Measurements from ENCODE around the gene NRL. TPM values are rescaled to one million over a fixed set of nuclear protein-coding genes. Genes with fewer than 3 reads are reported as not detected.

Gene NRL
- polyA plus RNA-seq, 10 donors = 0.98 to 1.6 (median 1.2) TPM

- no peak for DNase-seq
These were observed 14.4 kb downstream of the NRL start for GRCh38 chr14:24100197-24100981.

DNA sequence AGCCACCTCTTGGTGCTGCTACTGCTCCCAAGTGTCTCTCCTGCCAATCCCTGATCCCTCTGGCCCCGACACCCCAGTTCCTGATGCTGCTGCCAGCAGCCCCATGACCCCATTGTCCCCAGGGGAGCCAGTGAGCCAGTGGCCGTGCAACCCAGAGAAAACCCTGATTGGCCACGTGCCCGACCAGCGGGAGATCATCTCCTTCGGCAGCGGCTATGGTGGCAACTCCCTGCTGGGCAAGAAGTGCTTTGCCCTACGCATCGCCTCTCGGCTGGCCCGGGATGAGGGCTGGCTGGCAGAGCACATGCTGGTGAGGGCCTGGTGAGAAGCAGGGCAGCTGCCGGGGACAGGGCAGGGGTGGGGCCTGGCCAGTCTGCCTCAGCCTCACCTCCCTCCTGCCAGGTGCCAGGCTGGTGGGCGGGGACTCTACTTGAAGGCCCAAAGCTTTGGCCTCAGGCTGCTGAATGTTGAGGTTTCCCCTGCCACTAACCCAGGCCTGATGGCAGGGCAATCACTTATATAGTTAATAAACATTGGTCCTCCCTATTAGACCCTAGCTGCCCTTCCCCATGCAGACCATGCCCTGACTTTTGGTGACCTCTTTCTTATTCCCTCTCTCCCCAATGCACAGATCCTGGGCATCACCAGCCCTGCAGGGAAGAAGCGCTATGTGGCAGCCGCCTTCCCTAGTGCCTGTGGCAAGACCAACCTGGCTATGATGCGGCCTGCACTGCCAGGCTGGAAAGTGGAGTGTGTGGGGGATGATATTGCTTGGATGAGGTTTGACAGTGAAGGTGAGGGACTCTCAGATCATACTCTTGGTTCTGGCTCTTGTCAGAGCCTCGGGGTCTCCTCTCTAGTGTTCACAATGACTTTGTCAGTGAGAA lies 15.6 kb downstream of the NRL start:
- no peak for DNase-seq

- no peak for DNase-seq
These were observed 16.4 kb downstream of the NRL start for GRCh38 chr14:24098229-24098926.

DNA sequence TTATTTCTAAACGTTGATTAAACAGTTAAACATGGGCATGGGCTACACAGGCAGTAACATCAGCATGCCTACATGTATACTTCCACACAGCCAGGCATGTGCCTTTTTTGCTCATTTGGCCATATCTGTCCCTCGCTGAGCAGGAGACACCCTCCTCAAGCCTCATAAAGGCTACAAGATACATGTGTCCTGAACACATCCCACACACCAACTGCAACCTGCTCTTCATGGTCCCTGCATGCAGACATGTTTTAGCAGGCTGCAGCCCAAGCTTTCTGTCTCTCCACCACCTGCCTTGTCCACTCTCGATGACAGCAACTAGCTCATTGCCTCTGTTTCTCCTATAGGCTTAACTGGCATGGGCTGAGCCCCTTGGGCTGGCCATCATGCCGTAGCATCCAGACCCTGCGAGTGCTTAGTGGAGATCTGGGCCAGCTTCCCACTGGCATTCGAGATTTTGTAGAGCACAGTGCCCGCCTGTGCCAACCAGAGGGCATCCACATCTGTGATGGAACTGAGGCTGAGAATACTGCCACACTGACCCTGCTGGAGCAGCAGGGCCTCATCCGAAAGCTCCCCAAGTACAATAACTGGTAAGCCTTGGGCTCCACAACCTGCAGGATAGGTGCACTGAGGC lies 18.1 kb downstream of the NRL start:
- DNase-seq = no peak

GRCh38 chr14:24095271-24096068 lies 19.3 kb downstream of the NRL start:
- DNase-seq = peak in 1 of 3 donors; percentile 33

DNA sequence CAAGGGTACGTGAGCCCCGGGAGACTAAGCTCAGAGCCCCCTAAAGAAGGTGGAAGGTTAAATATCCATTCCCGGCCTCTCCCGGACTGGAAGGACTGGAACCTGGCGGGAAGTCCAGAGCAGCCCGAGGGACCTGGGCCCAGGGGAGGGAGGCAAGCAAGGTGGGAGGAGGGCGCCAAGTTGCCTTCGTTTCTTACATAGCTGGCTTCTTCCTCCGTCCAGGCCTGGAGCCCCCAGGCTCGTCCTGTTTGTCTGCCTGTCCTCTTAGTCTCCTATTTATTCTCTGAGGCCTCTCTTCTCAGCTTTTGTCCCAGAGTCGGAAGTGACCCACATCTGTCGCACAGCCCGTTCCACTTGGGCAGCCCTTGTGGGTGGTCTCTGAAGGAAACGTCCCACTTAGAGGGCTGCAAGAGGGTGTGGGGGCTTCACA lies 19.9 kb downstream of the NRL start:
- peak in 1 of 3 donors; percentile 42 for DNase-seq

- DNase-seq = peak; percentile 66 to 93 (median 86)
These were observed 20.6 kb downstream of the NRL start, which contains the start of gene PCK2 for GRCh38 chr14:24093901-24094840. Gene PCK2 (plus strand): TSS chr14:24094311. CDS start chr14:24094406, 95 bp downstream.

DNA sequence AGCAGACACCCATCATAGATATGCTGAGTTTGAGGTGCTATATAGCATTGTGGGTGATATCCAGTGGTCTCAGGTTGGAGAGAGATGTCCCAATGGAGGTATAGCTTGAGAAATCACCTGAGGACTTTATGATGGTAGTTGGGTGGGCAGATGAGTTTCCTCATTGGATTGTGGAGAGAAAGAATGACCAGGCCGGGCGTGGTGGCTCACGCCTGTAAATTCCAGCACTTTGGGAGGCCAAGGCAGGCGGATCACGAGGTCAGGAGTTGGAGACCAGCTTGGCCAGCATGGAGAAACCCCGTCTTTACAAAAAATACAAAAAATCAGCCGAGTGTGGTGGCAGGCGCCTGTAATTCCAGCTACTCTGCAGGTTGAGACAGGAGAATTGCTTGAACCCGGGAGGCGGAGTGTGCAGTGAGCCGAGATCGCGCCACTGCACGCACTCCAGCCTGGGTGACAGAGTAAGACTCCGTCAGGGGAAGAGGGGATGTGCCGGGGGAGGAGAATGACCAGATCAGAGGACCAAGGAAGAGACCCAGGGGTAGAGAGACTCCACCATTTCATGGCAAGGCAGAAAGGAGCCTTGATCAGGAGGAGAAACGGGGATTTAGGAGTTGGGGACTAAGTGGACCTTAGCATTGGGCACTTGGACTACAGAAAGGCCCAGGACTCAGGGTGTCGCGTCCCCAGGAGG lies 21.4 kb downstream of the NRL start:
- no peak for DNase-seq

DNA sequence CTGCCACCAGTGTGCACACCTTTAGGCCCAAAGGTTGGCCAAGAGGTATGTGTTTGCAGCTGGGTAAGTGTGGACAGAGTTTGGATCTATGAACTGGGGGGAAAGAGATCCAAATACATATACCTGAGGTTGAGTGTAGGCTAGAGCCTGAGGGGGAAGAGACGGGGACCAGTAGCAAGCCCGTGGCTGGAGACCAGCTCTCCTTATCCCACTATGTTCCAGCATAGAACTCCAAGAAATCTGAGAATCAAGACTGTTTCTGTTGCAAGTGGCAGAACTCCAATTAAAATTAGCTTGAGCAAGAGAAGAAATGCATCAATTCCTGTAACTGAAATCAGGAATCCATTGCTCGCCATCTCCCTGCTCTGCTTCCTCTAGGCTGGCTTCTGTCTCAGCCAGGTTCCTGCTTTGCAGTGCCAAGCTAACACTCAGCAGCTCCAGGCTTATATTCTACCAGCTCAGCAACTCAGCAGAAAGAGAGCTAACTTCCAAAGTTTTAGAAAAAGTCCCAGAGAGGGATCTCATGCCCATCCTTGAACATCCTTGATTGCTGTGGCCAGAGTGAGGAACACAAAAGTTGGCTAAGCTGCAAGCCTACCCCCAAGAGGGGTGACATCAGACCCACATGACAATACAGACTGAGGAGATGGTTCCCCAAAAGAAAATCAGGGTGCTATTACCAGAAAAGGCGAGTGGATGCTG lies 22.1 kb downstream of the NRL start:
- no peak for DNase-seq

- no peak for DNase-seq
These were observed 22.6 kb downstream of the NRL start for GRCh38 chr14:24092110-24092504.

- DNase-seq = no peak
These were observed 24.9 kb downstream of the NRL start for GRCh38 chr14:24089890-24090289.

- DNase-seq = no peak
These were observed 26.7 kb downstream of the NRL start for GRCh38 chr14:24088095-24088494.

GRCh38 chr14:24087004-24087403 lies 27.7 kb downstream of the NRL start:
- DNase-seq = no peak

DNA sequence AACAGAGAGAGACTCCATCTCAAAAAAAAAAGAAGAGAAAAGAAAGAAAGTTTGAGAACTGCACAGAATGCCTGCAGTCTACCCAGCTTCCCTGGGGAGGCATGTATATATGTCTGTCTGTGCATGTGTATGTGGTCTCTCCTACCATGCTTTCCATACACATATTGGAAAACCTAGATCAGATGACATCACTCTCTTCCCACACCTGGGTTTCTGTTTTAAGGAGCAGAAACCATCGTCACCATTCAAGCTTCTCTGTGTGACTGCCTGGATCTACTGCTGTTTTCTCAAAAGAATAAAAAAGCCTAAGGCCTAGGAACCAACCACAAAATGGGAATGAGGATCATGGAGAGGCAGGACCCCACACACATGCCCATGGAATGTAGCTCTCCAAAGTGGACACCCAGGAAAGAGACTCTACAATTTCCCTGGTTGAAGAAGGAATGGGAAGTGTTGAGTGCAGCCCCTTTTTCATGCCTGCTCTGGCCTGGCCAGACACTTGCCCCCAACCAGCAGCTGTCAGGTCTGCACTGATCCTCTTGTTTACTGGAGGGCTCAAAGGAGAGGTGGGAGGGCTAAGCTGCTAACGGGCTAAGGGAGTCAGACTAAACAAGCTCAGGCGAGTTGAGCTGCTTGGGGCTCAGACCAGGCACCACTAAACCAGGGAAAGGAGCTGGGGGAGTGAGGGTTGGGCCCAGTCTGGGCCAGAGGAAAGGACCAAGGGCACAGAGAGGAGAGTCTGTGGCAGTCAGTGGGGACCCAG lies 28.4 kb downstream of the NRL start:
- DNase-seq = no peak

GRCh38 chr14:24085215-24085614 lies 29.5 kb downstream of the NRL start:
- DNase-seq = no peak

GRCh38 chr14:24084440-24084839 lies 30.3 kb downstream of the NRL start:
- DNase-seq = no peak

DNA sequence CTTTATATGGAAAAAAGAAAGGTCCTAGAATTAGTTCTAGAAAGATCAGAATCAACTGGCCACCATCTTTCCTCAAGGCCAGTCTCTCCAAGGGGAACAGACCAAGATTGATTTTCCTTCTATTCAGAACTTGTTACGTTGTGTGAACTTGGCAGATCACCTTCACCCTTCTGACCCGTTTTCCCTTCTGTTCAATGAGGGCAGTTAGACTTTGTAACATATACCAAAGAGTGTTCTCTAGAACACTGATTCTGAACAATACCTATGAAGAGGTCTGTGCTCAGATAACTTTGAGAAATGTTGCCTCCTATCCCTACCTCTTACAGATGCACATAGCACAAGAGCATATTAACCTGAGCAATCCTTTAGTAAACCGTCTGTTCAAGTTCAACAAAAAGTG lies 31.3 kb downstream of the NRL start:
- no peak for DNase-seq
